Mesothelial cell of epicardium (in vitro differentiated cells): ENCODE measurements around the gene TEX53. TPM values are rescaled to one million over a fixed set of nuclear protein-coding genes. Genes with fewer than 3 reads are reported as not detected.

Source experiments
- DNase-seq, 2 experiments: peaks; one replicate each; pipeline ENCODE4 v3.0.0; 2021; ENCODE audit warnings: low spot score in 2 of 2; ENCODE audit not compliant: unreplicated experiment in 2 of 2
- H3K27ac Mint-ChIP-seq: 2 replicates; pipeline ENCODE4 v1.8.0; 2021; ENCODE audit warnings: mixed read lengths
- H3K27me3 Mint-ChIP-seq: 2 replicates; pipeline ENCODE4 v1.8.0; 2021; ENCODE audit warnings: low read depth, mixed read lengths
- H3K36me3 Mint-ChIP-seq: 2 replicates; pipeline ENCODE4 v1.8.0; 2021; ENCODE audit warnings: mixed read lengths
- H3K4me1 Mint-ChIP-seq: 2 replicates; pipeline ENCODE4 v1.8.0; 2021; ENCODE audit warnings: mixed read lengths
- H3K4me3 Mint-ChIP-seq: 2 replicates; pipeline ENCODE4 v1.8.0; 2021; ENCODE audit warnings: mild to moderate bottlenecking, moderate library complexity, mixed read lengths
- H3K9me3 Mint-ChIP-seq: 2 replicates; pipeline ENCODE4 v1.8.0; 2021; ENCODE audit warnings: mixed read lengths
- CTCF ChIP-seq: fragments of 200-600 bp; sonication (generic); IDR thresholded peaks from one replicate; pipeline ENCODE4 v1.5.0; 2021; ENCODE audit warnings: antibody characterized with exemption; ENCODE audit not compliant: unreplicated experiment
- total RNA-seq: library from RNA; stranded (reverse); gene quantifications from 3 replicates; pipeline ENCODE4 v1.2.1, GENCODE V29; 2021

Gene TEX53
- not detected in 3 replicates for total RNA-seq

- H3K27ac Mint-ChIP-seq: no peak within 1 kb of the TSS
- H3K9me3 Mint-ChIP-seq: no peaks in the 10 kb centered on the region
- H3K36me3 Mint-ChIP-seq: no peaks in the 10 kb centered on the region
- TF ChIP-seq CTCF: no peak
- no peak for DNase-seq
- peaks cover 6% of the 10 kb centered on the region for H3K4me1 Mint-ChIP-seq
- H3K27me3 Mint-ChIP-seq: no peaks in the 10 kb centered on the region
- no peak within 1 kb of the TSS for H3K4me3 Mint-ChIP-seq
Observed at GRCh38 chr9:114657705-114658104, at the start of gene TEX53. Gene TEX53 (minus strand): TSS chr9:114657805. CDS start chr9:114657774, 31 bp downstream.

GRCh38 chr9:114706711-114707110, 49.1 kb upstream of the TEX53 start:
- no peak overlapping the region for H3K27ac Mint-ChIP-seq
- H3K27me3 Mint-ChIP-seq: peaks cover 22% of the 10 kb centered on the region
- H3K4me3 Mint-ChIP-seq: no peak overlapping the region
- H3K9me3 Mint-ChIP-seq: no peaks in the 10 kb centered on the region
- H3K36me3 Mint-ChIP-seq: no peaks in the 10 kb centered on the region
- DNase-seq: no peak
- TF ChIP-seq CTCF: no peak
- H3K4me1 Mint-ChIP-seq: peaks cover 6% of the 10 kb centered on the region

- no peak for DNase-seq
- peaks cover 6% of the 10 kb centered on the region for H3K9me3 Mint-ChIP-seq
- H3K4me3 Mint-ChIP-seq: no peak overlapping the region
- peaks cover 7% of the 10 kb centered on the region for H3K4me1 Mint-ChIP-seq
- H3K27ac Mint-ChIP-seq: no peak overlapping the region
- TF ChIP-seq CTCF: no peak
- H3K27me3 Mint-ChIP-seq: peaks cover 4% of the 10 kb centered on the region
- peaks cover 2% of the 10 kb centered on the region for H3K36me3 Mint-ChIP-seq
Observed at GRCh38 chr9:114701988-114702387, 44.4 kb upstream of the TEX53 start.

- no peak for DNase-seq
- Mint-ChIP-seq H3K27ac (no peak overlapping the region), H3K36me3 (peaks cover 2% of the 10 kb centered on the region), H3K4me3 (no peak overlapping the region), H3K9me3 (peaks cover 6% of the 10 kb centered on the region), H3K4me1 (peaks cover 24% of the 10 kb centered on the region), H3K27me3 (no peaks in the 10 kb centered on the region)
- TF ChIP-seq CTCF: no peak
Observed at GRCh38 chr9:114697951-114698351, 40.3 kb upstream of the TEX53 start.

GRCh38 chr9:114696814-114697544, 39.4 kb upstream of the TEX53 start:
- TF ChIP-seq CTCF: no peak
- no peak overlapping the region for H3K27ac Mint-ChIP-seq
- peaks cover 25% of the 10 kb centered on the region for H3K4me1 Mint-ChIP-seq
- no peak for DNase-seq
- H3K9me3 Mint-ChIP-seq: peaks cover 6% of the 10 kb centered on the region
- H3K4me3 Mint-ChIP-seq: no peak overlapping the region
- no peaks in the 10 kb centered on the region for H3K27me3 Mint-ChIP-seq
- peaks cover 2% of the 10 kb centered on the region for H3K36me3 Mint-ChIP-seq
